ENCODE measurements around the gene PHACTR1.

GRCh38 chr6:12826584-12826983, 110.0 kb downstream of the PHACTR1 start:
- no peak for TF ChIP-seq CTCF (conservative IDR thresholded peaks at IDR 0.05; ENCODE audit: low read depth, low read length)
- no peak for TF ChIP-seq USF2 (IDR thresholded peaks at IDR 0.05; ENCODE audit: low read depth, low read length)
- TF ChIP-seq SMC3 (IDR thresholded peaks at IDR 0.05; ENCODE audit: low read depth, low read length), result no peak
- no peak for TF ChIP-seq POLR2A (IDR thresholded peaks at IDR 0.05; ENCODE audit: low read depth, low read length)
- TF ChIP-seq MAZ (IDR thresholded peaks at IDR 0.05; ENCODE audit: borderline replicate concordance, low read depth, low read length), result no peak
- TF ChIP-seq MAFK (IDR thresholded peaks at IDR 0.05; ENCODE audit: low read depth, low read length), result no peak
- no peak for TF ChIP-seq RAD21 (IDR thresholded peaks at IDR 0.05; ENCODE audit: low read length)
- TF ChIP-seq RFX5 (IDR thresholded peaks at IDR 0.05; ENCODE audit: low read depth, low read length), result no peak
- no peak for TF ChIP-seq BHLHE40 (IDR thresholded peaks at IDR 0.05; ENCODE audit: low read depth, low read length)
- TF ChIP-seq CEBPB (IDR thresholded peaks at IDR 0.05; ENCODE audit: low read depth, low read length), result no peak
